SW480 (cell line): ENCODE results near the gene SETD1B.
"Not testable (repeated sequence)": the region's sequence is repeated elsewhere in the genome, so short reads cannot be mapped to it uniquely, and the experiment has no call there.

ENCODE experiments used
- DNase-seq: peaks from one replicate; pipeline ENCODE4 v3.0.0-alpha.2; 2016; ENCODE audit warnings: low spot score

SETD1B gene

DNA sequence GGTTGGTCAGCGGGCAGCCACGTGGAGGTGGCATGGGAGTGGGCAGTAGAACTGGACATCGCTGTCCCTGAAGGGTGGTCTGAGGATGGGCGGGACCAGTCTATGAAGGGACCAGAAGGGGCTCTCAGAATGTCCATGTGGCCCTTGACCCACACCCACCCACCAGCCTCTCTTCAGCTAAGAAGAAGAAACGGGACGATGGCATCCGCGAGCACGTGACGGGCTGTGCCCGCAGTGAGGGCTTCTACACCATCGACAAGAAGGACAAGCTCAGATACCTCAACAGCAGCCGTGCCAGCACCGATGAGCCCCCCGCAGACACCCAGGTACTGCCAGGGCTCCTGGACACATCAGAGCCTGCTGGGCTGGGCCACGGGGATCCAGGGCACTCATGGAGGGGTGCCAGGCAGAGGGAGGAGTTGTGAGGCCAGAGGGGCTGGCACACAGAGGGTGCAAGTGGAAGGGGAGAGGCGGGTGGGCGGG is 21.3 kb downstream of the SETD1B start:
- DNase-seq, result no peak

DNA sequence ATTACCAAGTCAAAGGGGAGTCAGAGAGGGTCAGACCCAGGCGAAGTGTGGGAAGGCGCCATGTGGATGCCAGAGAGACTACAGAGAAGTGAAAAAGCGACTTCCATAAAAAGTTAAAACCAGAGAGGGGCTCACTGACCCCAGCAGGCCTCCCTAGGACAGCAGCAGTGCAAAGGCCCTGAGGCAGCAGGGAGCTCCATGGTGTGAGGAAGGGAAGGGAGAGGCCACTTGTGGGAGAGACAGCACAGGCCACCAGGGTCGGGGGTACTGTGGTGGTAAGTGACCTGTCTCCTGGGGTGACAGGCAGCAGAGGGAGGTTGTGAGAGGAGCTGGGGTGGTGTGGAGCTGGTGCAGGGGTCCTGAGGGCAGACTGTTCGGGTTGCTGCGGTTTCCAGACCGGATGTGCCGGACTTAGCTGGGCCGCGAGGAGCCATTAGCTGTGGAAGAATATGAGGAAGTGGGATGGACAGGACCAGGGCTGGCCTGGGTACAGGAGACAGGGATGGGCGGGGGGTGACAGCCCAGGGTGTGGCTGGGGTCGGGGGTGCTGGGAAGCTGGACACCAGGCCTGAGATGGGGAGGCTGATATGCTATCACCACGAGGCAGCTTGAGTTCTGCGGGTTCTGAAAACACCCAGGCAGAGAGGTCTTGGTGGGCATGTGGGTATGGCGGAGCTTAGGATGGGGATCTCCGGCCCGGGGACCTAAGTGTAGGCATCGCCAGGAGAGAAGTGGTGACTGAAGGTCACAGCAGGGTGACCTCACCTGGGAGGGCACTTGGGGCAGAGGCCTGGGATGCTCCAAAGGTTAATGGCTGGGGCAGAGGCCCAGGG is 22.7 kb downstream of the SETD1B start:
- DNase-seq, result no peak

DNA sequence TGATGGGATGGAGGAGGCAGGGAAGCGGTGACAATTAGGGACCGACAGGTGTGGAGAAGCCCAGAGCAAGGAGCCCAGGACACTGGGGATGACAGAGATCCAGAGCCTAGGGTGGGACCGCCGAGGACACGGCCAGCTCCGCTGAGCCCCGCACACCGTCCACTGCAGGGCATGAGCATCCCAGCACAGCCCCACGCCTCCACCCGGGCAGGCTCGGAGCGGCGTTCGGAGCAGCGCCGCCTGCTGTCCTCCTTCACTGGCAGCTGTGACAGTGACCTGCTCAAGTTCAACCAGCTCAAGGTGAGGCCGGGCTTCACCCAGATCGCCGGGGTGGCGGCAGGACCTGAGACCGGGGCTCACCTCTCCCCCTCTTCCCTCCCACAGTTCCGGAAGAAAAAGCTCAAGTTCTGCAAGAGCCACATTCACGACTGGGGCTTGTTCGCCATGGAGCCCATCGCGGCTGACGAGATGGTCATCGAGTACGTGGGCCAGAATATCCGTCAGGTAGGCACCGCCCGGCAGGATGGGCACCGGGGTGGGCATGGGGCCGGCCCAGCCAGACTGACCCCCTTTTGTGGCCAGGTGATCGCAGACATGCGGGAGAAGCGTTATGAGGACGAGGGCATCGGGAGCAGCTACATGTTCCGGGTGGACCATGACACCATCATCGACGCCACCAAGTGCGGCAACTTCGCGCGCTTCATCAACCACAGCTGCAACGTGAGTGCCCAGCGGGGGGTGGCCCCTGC is 23.7 kb downstream of the SETD1B start:
- no peak for DNase-seq

DNA sequence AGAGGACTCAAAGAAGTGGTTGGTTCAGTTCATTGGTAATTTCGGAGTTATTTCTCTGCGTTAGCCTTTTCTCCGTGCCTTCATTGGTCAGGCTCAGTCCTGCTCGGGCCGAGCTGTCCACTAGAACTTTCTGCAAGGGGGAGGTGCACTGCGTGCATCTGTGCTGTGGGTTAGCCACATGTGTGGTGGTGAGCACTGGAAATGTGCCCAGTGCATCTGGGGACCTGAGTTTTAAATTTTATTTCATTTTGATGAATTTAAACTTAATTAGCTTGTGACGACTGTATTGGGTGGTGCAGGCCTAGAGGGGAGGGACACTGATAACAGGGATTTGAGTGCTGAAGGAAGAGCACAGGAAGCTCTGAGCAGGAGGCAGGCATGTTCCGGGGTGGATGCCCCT is 24.5 kb downstream of the SETD1B start:
- no peak for DNase-seq

DNA sequence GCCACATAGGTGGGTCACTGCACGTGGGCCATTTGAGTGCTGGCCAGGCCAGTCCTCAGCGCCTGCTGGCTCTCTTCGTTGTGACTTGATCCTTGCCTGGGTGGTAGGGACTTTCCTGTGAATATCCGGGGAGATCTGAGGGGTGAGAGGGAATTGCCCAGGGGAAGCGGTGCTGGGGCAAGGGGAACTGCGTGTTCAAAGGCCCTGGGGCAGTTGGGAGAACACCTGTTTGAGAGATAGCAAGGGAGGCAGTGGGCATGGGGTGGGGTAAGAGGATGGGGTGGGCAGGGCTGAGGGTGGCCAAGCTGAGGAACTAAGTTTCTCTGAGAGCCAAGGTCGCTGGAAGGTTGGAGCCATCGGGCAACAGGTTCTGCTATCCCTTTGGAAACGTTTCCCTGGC is 25.0 kb downstream of the SETD1B start:
- DNase-seq, result no peak

DNA sequence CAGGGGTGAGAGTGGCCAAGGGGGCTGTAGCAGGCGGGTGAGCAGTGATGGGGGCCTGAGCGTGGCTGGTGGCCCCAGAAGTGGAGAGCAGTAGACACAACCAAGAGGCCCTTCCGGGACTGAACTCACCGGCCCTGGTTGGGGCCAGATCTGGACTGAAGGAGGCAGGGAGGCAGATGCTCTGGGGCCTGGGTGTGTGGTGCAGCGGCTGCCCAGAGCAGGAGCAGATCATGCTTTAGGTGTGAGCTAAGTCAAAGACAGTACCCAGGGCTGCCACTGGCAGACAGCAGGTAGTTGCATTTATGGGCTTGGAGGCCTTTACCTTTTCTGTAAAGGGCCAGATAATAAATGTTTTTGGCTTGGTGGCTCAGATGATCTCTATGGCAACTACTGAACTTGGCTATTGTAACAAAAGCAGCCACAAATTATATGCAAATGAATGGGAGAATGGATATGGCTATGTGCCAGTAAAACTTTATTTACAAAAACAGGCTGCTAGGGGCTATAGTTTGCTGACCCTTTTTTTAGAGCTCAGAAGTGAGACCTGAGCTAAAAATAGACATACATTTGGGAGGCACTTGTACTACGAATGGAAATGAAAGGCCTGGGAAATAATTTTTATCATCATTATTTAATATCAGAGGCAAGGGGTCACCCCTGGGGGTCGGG is 25.6 kb downstream of the SETD1B start:
- no peak for DNase-seq

DNA sequence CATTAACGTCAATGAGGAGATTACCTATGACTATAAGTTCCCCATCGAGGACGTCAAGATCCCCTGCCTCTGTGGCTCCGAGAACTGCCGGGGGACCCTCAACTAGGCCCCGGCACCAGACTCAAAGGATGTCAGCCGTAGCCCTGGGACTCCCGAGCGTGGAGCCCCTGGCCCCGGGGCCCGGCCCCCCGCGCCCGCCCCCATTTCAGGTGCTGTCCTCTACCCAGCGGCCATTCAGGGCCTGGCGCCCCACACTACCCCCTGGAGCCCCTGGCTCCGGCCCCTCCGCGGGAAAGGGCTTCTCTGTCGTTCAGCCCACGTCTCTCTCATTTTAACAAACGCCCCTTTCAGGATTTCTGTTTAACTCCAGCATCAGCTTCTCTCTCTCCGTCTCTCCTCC is 26.3 kb downstream of the SETD1B start:
- no peak for DNase-seq

DNA sequence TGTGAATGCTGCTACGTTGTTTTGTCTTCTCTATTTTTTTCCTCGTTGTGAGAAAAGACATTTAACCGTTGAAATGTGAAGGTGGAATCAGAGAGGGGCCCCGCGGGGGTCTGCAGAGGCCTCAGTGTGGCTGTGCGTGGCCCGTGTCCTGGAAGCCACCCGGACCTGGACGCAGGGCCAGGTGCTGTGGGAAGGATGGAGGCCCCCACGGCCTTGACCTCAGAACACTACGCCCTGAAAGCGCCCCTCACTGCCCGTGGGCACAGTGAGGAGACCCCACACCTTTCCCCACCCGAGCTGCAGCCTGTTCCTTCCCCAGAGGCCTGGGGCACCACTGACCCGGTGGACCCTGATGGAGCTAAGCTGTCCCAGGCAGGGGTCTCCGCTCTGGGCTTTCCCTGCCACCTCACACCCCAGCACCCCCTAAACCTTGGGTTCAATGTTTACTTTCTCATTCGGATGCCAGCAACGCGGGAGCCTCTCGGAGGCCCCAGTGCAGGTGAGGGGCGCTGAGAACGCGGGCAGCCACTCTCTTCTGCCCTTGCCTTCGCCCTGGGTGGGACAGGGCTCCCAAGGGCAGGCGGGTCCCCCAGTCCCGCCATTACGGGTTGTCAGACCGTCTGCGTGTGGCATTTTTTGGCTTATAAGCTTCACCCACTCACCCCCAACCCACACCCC is 26.9 kb downstream of the SETD1B start:
- DNase-seq, result no peak

DNA sequence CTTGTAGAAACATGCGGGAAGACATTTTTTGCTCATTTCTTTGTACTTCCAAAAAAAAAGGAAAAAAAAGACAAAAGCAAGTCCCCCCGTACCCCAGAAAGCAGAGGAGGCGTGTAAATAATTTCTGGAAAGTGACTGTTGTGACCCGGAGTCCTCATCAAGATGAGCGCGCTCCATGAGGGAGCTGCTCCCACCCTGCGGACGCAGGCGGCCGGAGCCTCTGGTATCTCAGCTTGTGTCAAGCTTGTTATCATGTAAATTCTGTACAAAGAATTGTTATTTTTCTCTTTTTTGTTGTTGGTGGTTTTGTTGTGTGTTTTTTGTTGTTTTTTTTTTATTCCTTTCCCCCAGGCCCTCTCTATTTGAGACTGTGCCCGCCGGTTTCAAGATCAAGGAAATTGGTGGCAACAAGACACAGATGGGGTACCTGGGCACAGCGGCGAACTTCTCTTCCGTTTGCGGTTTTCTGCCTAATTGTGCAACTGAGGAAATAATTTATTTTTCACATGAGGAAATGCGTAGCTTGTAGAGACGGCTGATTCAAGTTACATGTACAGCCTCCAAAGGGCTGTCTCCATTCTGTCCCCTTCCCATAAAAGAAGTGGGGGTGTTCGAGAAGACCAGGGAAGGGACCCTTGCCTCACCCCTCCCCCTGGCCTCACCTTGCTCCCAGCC is 27.9 kb downstream of the SETD1B start:
- DNase-seq, result no peak

DNA sequence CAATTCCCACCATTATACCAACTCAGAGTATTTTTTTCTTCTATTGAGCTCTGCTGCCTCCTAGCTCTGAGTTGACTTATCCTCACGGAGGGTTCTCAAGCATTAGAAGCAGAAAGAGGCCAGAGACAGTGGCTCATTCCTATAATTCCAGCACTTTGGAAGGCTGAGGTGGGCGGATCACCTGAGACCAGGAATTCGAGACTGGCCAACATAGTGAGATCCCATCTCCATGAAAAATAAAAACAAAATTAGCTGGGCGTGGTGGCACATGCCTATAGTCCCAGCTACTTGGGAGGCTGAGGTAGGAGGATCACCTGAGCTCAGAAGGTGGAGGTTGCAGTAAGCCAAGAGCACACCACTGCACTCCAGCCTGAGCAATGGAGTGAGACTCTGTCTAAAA is 33.9 kb downstream of the SETD1B start:
- DNase-seq, result no peak

DNA sequence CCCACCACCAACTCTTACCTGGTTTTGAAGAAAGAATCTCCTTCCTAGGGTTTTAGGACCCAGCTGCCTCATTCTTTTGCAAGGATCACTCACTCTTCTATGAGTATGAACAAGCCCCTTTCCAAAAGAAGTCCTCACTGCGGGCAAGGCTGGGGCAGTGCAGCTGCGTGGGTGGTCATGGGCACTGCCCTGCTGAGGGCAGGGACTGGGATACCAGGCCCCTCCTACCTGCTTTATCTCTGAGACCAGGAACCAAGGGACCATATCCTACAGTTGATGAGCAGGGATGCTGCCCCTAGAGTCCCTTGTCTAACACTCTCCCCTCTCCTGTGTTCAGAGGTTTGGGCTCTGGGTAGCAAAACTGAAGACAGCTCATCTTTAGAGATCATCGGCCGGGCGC is 34.3 kb downstream of the SETD1B start:
- DNase-seq, result peak; percentile 14

DNA sequence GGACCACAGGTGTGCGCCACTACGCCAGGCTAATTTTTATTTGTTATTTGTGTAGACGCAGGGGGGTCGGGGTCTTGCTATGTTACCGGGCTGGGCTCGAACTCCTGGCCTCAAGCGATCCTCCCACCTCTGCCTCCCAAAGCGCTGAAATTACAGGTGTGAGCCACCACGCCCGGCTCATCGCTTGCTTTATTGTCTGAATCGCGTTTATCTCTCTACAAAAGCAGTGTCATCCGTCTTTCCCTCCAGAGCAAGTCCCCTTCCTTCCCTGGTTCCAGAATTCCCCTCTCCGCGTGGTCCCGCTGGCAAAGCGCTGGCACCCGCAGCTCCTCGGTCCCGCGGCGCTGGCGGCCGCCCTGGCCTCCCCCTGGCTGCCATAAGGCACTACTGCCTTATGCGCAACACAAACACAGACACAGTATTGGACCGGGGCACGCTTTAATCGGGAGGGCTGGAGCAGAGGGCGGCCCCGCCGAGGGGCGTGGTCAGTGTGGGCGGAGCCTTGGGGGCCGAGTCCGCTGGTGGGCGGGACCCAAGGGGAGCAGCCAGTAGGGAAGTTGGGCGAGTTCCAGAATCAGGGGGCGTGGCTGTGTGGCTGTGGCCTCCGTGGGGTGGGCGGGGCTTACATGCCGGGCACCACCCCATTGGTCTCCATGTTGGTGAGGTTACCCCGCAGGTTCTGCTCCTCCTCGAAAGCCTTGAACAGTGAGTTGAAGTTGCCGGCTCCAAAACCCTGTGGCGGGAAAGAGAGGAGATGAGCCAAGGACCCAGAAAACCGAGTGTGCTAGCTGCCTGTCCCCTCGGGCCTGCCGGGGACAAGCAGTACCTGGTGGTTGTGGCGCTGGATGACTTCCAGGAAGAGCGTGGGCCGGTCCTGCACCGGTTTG is 35.5 kb downstream of the SETD1B start:
- peak; percentile 93 for DNase-seq

DNA sequence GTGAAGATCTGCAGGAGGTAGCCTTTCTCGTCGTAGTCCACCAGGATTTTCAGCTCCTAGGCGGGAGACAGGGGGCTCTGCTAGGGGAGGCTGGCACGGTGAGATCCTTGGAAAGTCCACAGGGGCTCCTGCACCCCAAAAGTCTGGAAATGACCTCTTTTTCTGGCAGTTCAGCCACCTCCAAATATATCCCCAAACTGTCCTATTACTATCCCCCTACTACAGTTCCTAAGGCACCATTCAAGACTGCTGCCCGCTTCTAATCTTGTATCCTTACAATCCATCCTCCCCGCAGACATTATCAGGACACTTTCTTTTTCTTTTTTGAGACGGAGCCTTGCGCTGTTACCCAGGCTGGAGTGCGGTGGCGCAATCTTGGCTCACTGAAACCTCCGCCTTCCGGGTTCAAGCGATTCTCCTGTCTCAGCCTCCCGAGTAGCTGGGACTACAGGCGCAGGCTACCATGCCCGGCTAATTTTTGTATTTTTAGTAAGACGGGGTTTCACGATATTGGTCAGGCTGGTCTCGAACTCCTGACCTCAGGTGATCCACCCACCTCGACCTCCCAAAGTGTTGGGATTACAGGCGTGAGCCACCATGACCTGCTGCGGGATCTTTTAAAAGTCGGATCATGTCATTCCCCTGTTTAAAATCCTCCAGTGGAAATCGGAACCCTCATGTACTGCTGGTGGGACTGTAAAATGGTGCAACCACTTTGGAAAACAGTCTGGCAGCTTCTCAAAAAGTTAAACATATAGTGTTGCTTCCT is 36.4 kb downstream of the SETD1B start:
- DNase-seq, result no peak

DNA sequence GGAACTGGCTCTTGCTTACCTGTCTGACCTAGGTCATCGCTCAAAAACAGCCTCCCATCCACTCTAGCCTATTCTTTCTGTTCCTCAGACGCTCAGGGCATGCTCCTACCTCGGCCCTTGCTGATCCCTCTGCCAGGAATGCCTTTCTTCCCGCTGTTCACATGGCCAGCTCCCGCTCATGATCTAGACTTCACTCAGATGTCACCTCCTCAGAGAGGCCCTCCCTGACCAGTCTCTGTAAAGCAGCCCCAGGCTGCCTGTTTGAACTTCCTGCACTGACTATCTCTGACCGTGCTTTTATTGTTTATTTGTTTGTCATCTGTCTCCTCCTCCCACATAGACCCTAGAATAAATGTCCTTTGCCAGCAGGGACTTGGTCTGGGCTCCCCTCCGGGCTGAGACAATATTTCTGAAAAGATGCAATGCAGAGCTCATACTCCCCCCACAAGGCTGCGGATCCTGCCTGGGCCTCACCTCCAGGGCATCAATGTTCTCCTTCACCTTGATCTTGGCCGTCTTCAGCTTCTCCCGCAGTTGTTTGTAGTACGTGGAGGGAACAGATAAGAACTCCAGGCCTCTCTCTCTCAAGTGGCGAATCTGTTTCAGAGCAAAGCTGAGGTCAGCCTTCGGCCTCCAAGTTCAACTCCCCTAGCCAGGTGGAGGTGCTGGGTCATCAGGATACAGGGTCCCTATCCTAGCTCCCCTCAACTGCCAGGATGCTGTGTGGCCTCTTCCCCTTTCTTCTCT is 39.6 kb downstream of the SETD1B start:
- DNase-seq, result no peak

DNA sequence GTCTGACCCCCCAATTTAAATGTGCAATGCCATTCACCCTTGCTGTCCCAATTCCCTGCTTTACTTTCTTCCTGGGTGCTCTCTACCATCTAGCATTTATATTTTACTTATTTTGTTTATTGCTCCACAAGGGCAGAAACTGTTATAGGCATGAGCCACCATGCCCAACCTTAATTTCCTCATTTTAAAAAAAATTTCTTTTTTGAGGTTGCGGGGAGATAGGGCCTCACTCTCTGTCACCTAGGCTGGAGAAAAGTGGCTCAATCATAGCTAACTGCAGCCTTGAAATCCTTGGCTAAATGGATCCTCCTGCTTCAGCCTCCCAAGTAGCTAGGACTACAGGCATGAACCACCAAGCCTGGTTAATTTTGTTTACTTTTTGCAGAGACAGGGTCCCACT is 41.9 kb downstream of the SETD1B start:
- no peak for DNase-seq

DNA sequence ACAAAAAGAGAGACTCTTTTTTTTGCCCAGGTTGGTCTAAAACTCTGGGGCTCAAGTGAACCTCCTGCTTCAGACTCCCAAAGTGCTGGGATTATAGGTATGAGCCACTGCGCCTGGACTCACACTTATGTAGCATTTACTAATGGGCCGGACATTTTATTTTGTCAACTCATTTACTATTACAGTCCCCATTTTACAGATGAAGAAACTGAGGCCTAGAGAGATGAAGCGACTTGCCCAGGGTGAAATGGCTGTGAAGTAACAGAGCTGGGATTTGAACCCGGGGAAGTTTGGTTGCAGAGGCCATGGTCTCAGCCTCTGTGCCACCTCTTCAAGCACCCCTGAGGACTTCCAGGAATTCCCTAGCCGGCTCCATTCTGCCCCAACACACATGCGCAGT is 45.4 kb downstream of the SETD1B start:
- DNase-seq, result no peak

DNA sequence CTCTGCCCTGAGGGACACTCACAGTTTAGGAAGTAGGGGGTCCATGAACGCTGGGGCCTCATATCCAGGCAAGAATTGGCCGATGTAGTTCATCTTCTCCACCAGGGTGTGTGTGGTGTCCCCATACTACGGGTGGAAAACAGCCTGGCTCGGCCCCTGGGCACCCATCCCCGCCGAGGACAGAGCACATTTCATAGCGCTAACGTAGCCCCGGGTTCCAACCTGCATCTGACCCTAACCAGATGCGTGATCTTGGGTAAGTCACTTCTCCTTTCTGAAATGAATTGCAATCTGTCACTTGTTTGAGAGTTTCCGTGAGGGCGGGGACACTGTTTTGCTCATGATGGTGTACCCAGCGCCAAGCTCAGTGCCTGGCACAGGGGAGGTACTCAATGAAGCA is 45.9 kb downstream of the SETD1B start:
- DNase-seq, result no peak

DNA sequence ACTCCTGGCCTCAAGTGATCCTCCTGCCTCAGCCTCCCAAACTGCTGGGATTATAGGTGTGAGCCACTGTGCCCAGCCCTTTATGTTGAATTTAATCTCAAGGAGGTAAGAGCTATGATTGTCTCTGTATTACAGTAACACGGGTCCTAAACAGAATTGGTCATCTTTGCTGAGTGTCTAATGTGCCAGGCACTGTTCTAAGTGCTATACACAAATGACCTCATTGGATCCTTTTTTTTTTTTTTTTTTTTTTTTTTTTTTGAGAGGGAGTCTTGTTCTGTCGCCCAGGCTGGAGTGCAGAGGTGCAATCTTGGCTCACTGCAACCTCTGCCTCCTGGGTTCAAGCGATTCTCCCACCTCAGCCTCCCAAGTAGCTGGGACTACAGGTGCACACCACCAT is 48.6 kb downstream of the SETD1B start:
- not testable (repeated sequence) for DNase-seq
